Fibroblast of lung (primary cell): ENCODE data around the gene POLR2C. TPM values are rescaled to one million over a fixed set of nuclear protein-coding genes. Genes with fewer than 3 reads are reported as not detected.

Experiments used
- DNase-seq, 2 donors: peaks; one replicate each; pipeline versions ENCODE4 v3.0.0 to v3.0.0-alpha.2; 2010; ENCODE audit warnings: low read depth in 2 of 2
- H2AFZ ChIP-seq: 2 replicates; pipeline ENCODE4 v1.5.1; 2012; ENCODE audit warnings: low read length, control low read depth, inconsistent platforms
- H3K27ac ChIP-seq: 2 replicates; pipeline ENCODE4 v1.5.1; 2011; ENCODE audit warnings: low read length, control low read depth; ENCODE audit not compliant: insufficient read depth
- H3K27me3 ChIP-seq: 2 replicates; pipeline ENCODE4 v1.5.1; 2011; ENCODE audit warnings: mild to moderate bottlenecking, low read length; ENCODE audit not compliant: control insufficient read depth, insufficient read depth
- H3K36me3 ChIP-seq: 2 replicates; pipeline ENCODE4 v1.5.1; 2011; ENCODE audit warnings: low read length; ENCODE audit not compliant: control insufficient read depth, insufficient read depth
- H3K4me1 ChIP-seq: 2 replicates; pipeline ENCODE4 v1.5.1; 2011; ENCODE audit warnings: low read length; ENCODE audit not compliant: control insufficient read depth, insufficient read depth; ENCODE audit errors: extremely low read depth
- H3K4me2 ChIP-seq: 2 replicates; pipeline ENCODE4 v1.5.1; 2011; ENCODE audit warnings: low read length, control low read depth; ENCODE audit not compliant: insufficient read depth; ENCODE audit errors: extremely low read depth
- H3K4me3 ChIP-seq, 4 experiments: fragments of 200-600 bp in 1 of 4; sonication (generic) in 1 of 4; replicated peaks in 1 of 4; 2 replicates each; pipeline ENCODE4 v1.5.1; 2011 to 2016; ENCODE audit warnings: low read length in 4 of 4, low read depth in 3 of 4, mild to moderate bottlenecking in 3 of 4, control low read depth in 2 of 4, inconsistent platforms in 1 of 4, mixed read lengths in 1 of 4; ENCODE audit not compliant: insufficient read depth in 1 of 4; ENCODE audit errors: control extremely low read depth in 1 of 4
- H3K79me2 ChIP-seq: 2 replicates; pipeline ENCODE4 v1.5.1; 2012; ENCODE audit warnings: mild to moderate bottlenecking, low read length, inconsistent platforms; ENCODE audit not compliant: control insufficient read depth, insufficient read depth
- H3K9ac ChIP-seq: 2 replicates; pipeline ENCODE4 v1.5.1; 2011; ENCODE audit warnings: mild to moderate bottlenecking, low read length, control low read depth; ENCODE audit not compliant: insufficient read depth
- H3K9me3 ChIP-seq: 2 replicates; pipeline ENCODE4 v1.5.1; 2012; ENCODE audit warnings: low read depth, low read length; ENCODE audit not compliant: control insufficient read depth, insufficient read depth
- H4K20me1 ChIP-seq: 2 replicates; pipeline ENCODE4 v1.5.1; 2011; ENCODE audit warnings: low read length; ENCODE audit not compliant: control insufficient read depth, insufficient read depth; ENCODE audit errors: extremely low read depth
- CTCF ChIP-seq, 2 donors: IDR thresholded peaks in 1 of 2; conservative IDR thresholded peaks in 1 of 2; 1 replicate in 1 of 2; 2 replicates in 1 of 2; pipeline ENCODE4 v1.5.1; 2011 to 2012; ENCODE audit warnings: low read length in 2 of 2, control low read depth in 1 of 2, inconsistent platforms in 1 of 2, low read depth in 1 of 2, mild to moderate bottlenecking in 1 of 2
- EZH2 ChIP-seq: IDR thresholded peaks from 2 replicates; pipeline ENCODE4 v1.5.1; 2012; ENCODE audit warnings: low read length, control low read depth, mild to moderate bottlenecking; ENCODE audit errors: missing control alignments
- polyA plus RNA-seq, 2 donors: library from polyadenylated mRNA; depleted of rRNA in 1 of 2; stranded (reverse) in 1 of 2; unstranded in 1 of 2; fragments of >200 nt; gene quantifications; 2 replicates each; pipeline ENCODE4 v1.2.1, GENCODE V29; 2011 to 2012; ENCODE audit warnings: missing spikeins in 1 of 2
- total RNA-seq: library from RNA; depleted of rRNA; stranded (reverse); fragments of >200 nt; gene quantifications from 2 replicates; pipeline ENCODE4 v1.2.1, GENCODE V29; 2014

The POLR2C gene
- total and polyA plus RNA-seq, 2 donors (not counting 1 experiment from before 2014, with no cell fraction given): 84.0 to 106 TPM

- Histone ChIP-seq H3K27me3 (no peaks in the 10 kb centered on the region), H4K20me1 (no peaks in the 10 kb centered on the region), H3K4me2 (no peak overlapping the region), H3K4me3 (no peak overlapping the region), H3K27ac (no peak overlapping the region), H3K9me3 (no peaks in the 10 kb centered on the region), H2AFZ (no peak overlapping the region), H3K79me2 (no peaks in the 10 kb centered on the region), H3K9ac (no peak overlapping the region), H3K36me3 (peaks cover 15% of the 10 kb centered on the region), H3K4me1 (peaks cover 17% of the 10 kb centered on the region)
- no peak for TF ChIP-seq CTCF (conservative IDR thresholded peaks at IDR 0.05 in 1 of 2, IDR thresholded peaks at IDR 0.05 in 1 of 2; ENCODE audit: low read depth in 1 of 2, low read length in 2 of 2)
- TF ChIP-seq EZH2: no peak
- DNase-seq: no peak
Observed at GRCh38 chr16:57474671-57475661, 12.5 kb downstream of the POLR2C start.

- Histone ChIP-seq H2AFZ (no peak overlapping the region), H3K27ac (no peak overlapping the region), H3K9ac (no peak overlapping the region), H3K4me3 (no peak overlapping the region), H3K4me2 (no peak overlapping the region), H3K4me1 (peaks cover 16% of the 10 kb centered on the region), H3K79me2 (no peaks in the 10 kb centered on the region), H3K9me3 (no peaks in the 10 kb centered on the region), H3K36me3 (peaks cover 8% of the 10 kb centered on the region), H4K20me1 (no peaks in the 10 kb centered on the region), H3K27me3 (no peaks in the 10 kb centered on the region)
- no peak for TF ChIP-seq EZH2
- TF ChIP-seq CTCF (conservative IDR thresholded peaks at IDR 0.05 in 1 of 2, IDR thresholded peaks at IDR 0.05 in 1 of 2; ENCODE audit: low read depth in 1 of 2, low read length in 2 of 2): peak in 1 of 2 donors; percentile 62
- peak; percentile 15 to 17 for DNase-seq
Observed at GRCh38 chr16:57475711-57476339, 13.3 kb downstream of the POLR2C start.
